ENCODE measurements around the gene XRCC4. TPM values are rescaled to one million over a fixed set of nuclear protein-coding genes. Genes with fewer than 3 reads are reported as not detected.

The XRCC4 gene
- total RNA-seq, 1 experiment from 2014 or later = 10.8 TPM

DNA sequence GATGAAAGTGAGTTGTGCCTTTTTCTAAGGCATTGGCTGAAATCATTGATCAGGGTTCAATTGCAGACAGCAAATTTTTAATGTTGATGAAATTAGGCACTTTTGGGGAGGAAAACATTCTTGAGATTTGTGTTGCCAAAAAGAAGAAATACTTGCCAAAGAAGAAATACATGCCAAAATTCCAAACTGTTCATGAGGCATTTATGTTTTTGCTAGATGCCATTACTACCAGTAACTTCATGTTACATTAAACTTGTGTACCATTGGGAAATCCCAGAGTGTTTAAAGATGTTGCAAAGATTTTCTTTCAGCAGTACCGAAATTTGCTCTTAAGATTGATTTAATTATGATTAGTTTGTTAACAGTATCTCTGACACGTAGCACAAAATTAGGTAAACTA lies 7.0 kb downstream of the XRCC4 start:
- no peak overlapping the region for H3K23ac ChIP-seq (ENCODE audit: insufficient read length, low read depth, low read length)
- no CpG with 5 or more reads among the region's 2 CpGs for WGBS (ENCODE audit: extremely low coverage, insufficient read length, low lambda C conversion rate)
- no peak overlapping the region for H2BK12ac ChIP-seq (ENCODE audit: insufficient read length, low read depth, low read length)
- H3K9me3 ChIP-seq (ENCODE audit: control insufficient read depth, low read depth, low read length) = no peaks in the 10 kb centered on the region
- H3K27me3 Mint-ChIP-seq (ENCODE audit: low read depth) = no peaks in the 10 kb centered on the region
- no peaks in the 10 kb centered on the region for H3K79me2 ChIP-seq (ENCODE audit: insufficient read depth, low read length)
- no peak overlapping the region for H2BK15ac ChIP-seq (ENCODE audit: low read depth, low read length)
- no peaks in the 10 kb centered on the region for H3K23me2 ChIP-seq (ENCODE audit: insufficient read length, low read depth, low read length, poor library complexity, severe bottlenecking)
- H3K14ac ChIP-seq (ENCODE audit: insufficient read depth, low read length) = no peak overlapping the region
- H4K8ac ChIP-seq (replicated peaks; ENCODE audit: insufficient read length, low read depth, low read length) = no peak overlapping the region
- no peak overlapping the region for H2BK5ac ChIP-seq (ENCODE audit: insufficient read length, low read length)
- H3K27me3 ChIP-seq (ENCODE audit: insufficient read depth, low read length) = no peaks in the 10 kb centered on the region
- H3K4me2 ChIP-seq (ENCODE audit: insufficient read depth, insufficient read length, low read length) = no peak overlapping the region
- H3K9ac ChIP-seq (ENCODE audit: extremely low read depth, insufficient read length, low read length) = no peak overlapping the region
- H3K56ac ChIP-seq (ENCODE audit: insufficient read length, low read depth, low read length) = no peak overlapping the region
- no peaks in the 10 kb centered on the region for H3K4me1 ChIP-seq (ENCODE audit: insufficient read depth, low read length)
- no peaks in the 10 kb centered on the region for H3K79me1 ChIP-seq (ENCODE audit: insufficient read depth, low read depth, low read length, poor library complexity, severe bottlenecking)
- H2AK5ac ChIP-seq (ENCODE audit: insufficient read length, low read length) = no peak overlapping the region
- no peak for DNase-seq
- peaks cover 4 to 6% of the 10 kb centered on the region in 2 experiments for H3K4me1 Mint-ChIP-seq
- no peak overlapping the region for H4K91ac ChIP-seq (ENCODE audit: insufficient read length, low read depth, low read length)
- no peak for TF ChIP-seq CTCF (conservative IDR thresholded peaks at IDR 0.05)
- H3K36me3 Mint-ChIP-seq (ENCODE audit: insufficient read depth in 1 of 3, low read depth in 3 of 3) = no peaks in the 10 kb centered on the region; a peak in 1 of 7 replicates
- no peaks in the 10 kb centered on the region for H4K20me1 ChIP-seq (ENCODE audit: control insufficient read depth, insufficient read depth, insufficient read length)
- H4K5ac ChIP-seq (ENCODE audit: insufficient read length, low read depth, low read length) = no peak overlapping the region
- no peak overlapping the region for H3K4me3 Mint-ChIP-seq
- H2BK20ac ChIP-seq (ENCODE audit: low read depth, low read length, poor library complexity, severe bottlenecking) = no peak overlapping the region
- H3K27ac Mint-ChIP-seq = no peak overlapping the region
- H2BK120ac ChIP-seq (ENCODE audit: low read depth, low read length, poor library complexity, severe bottlenecking) = no peak overlapping the region
- no peak overlapping the region for H2AFZ ChIP-seq (ENCODE audit: low read length)
- H3K9me3 Mint-ChIP-seq = no peaks in the 10 kb centered on the region
- no peak overlapping the region for H3K18ac ChIP-seq (ENCODE audit: insufficient read length, low read depth, low read length)
- no peak overlapping the region for H3K27ac ChIP-seq (ENCODE audit: insufficient read length, low read depth, low read length)
- no peak overlapping the region for H3K4ac ChIP-seq (ENCODE audit: low read depth, low read length)
- H3T11ph ChIP-seq (ENCODE audit: low read length) = no peak overlapping the region
